KG1 (cell line): ENCODE results near the gene GPALPP1.
"Not testable (repeated sequence)": the region's sequence is repeated elsewhere in the genome, so short reads cannot be mapped to it uniquely, and the experiment has no call there.

ENCODE experiments used
- DNase-seq: peaks from one replicate; lab custom pipeline; 2025; lab: John Stamatoyannopoulos, UW

Gene GPALPP1

GRCh38 chr13:45007225-45007624 lies 17.9 kb downstream of the GPALPP1 start:
- no peak for DNase-seq

DNA sequence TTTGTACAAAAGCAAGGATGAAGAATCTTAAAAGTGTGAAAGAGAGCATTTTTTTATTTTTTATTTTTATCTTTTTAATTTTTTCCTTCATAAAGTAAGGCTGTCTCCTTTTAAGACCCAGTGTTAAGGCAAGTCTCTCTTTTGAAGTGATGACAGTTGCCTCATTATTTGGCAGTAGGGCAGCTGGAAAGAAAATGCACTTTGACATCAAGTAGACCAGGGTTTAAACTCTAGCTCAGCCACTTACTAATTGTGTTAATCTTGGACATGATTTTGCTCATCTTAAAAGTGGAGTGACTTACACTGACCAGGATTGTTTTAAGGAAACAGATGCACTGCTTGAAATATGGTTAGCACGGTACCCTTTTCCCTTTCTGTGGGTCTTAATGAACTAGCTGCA lies 18.5 kb downstream of the GPALPP1 start:
- no peak for DNase-seq

DNA sequence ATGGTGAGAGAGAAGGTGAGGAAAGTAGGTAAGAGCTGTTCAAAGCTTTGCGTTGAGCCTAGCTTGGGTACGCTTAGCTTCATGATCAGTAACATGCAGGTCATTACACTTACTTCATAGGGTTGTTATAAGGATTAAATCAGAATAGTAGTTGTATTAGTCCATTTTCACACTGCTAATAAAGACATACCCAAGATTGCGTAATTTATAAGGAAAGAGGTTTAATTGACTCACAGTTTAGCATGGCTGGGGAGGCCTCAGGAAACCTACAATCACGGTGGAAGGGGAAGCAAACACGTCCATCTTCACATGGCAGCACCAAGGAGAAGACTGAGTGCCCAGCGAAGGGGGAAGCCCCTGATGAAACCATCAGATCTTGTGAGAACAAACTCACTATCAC lies 21.9 kb downstream of the GPALPP1 start:
- DNase-seq: no peak

DNA sequence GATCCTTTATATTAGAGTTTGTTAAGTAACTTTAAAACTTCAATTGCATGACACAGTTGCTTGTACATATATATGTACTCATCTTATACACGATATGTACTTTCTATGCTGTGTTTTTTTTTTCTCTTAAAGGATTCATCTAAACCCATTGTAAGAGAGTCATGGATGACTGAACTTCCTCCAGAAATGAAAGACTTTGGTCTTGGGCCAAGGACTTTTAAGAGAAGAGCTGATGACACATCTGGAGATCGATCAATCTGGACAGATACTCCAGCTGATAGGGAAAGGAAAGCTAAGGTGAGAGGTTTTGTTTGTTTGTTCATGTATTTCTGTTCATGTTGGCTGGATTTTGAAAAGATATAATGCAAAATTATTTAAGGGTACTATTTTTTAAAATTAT lies 26.0 kb downstream of the GPALPP1 start:
- DNase-seq: no peak

DNA sequence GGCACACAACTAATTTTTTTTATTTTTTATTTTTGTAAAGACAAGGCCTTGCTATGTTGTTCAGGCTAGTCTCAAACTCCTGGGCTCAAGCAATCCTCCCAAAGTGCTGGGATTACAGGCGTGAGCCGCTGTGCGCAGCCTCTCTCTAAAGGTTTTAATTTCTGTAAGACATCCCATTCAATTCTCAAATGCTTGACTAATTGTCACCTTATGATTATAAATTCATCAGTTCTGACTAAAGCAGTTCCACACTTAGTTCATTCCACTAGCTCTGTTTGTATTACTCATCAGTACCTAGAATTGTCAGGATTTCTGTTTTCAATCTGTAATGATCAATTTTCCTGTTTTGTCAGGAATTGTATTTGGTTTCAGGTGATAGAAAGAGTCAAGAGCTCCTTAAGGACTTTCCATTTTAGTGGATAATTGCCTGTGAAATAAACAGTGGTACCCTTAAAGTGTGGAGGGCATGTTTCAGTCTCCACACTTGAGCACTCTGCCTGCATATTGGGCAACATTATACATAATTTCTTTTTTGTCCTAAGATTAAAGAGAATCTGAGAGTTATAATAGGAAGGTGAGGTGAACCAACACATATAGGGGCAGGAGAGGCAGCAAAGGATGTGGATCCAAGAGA lies 27.6 kb downstream of the GPALPP1 start:
- no peak for DNase-seq

DNA sequence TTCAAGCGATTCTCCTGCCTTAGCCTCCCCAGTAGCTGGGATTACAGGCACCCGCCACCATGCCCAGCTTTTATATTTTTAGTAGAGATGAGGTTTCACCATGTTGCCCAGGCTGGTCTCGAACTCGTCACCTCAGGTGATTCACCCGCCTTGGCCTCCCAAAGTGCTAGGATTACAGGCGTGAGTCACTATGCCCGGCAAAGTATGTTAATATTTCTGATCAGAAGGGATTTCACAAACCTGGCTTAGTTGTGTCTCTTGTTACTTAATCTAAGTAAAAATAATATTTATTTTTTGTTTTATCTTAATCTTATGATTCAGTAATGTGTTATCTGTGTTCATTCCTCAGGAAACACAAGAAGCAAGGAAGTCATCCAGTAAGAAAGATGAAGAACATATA lies 30.6 kb downstream of the GPALPP1 start:
- DNase-seq: not testable (repeated sequence)

- no peak for DNase-seq
Measured at GRCh38 chr13:45021250-45021649, 31.9 kb downstream of the GPALPP1 start.

GRCh38 chr13:45024847-45025246 lies 35.5 kb downstream of the GPALPP1 start:
- no peak for DNase-seq

DNA sequence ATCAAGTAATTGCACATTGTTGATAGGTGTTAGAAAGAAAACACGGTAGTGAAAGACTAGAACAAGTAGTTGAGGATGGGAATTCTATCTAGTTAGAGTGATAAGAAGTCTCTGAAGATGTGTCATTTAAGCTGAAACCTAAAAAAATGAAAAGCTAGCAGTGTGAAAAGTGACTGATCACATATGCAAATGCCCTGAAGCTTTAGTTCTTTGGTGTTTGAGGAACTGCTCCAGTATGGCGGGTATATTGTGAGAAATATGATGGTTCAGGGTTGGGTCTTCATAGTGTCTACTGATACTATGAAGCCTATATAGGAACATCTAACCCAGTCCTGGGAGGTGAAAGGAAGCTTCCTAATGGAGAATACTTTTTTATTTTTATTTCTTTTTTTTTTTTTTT lies 45.0 kb downstream of the GPALPP1 start:
- no peak for DNase-seq

DNA sequence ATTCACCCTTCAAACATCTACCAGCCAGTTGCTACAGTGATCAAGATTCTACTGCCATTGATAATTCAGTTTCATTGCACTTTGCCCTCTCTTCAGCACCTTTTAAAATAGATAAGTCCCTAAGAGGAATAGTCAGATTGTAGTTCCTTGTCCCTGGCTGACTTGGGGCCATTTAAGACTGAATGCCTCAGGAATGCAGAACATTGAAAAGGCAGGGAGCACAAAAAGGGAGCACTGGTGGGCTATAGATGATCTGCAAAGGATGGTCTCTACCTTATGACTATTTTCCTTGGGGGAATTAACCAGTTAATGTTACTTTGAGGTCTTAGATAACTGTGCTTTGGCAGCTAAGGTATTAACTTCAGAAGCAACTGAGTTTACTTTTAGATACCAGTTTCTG lies 46.9 kb downstream of the GPALPP1 start:
- no peak for DNase-seq

DNA sequence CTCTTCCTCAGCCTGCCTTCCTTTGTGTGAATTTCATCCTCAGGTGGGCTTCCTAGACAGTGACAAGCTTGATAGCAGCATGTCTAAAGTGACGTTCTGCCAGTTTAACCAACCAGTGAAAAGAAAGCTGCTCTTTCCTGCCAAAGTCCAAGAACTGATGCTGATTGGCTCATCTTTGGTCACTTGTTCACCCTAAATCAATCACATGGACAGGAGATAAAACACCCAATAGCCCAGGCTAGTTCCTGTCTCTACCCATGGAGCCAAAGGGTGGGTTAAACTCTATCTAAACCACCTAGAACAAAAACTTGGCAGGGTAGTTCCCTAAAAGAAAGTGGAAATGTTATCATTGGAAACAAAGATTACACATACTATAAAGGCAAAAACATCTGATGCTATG lies 50.8 kb downstream of the GPALPP1 start:
- no peak for DNase-seq

- DNase-seq: no peak
Measured at GRCh38 chr13:45040622-45041021, 51.3 kb downstream of the GPALPP1 start.

DNA sequence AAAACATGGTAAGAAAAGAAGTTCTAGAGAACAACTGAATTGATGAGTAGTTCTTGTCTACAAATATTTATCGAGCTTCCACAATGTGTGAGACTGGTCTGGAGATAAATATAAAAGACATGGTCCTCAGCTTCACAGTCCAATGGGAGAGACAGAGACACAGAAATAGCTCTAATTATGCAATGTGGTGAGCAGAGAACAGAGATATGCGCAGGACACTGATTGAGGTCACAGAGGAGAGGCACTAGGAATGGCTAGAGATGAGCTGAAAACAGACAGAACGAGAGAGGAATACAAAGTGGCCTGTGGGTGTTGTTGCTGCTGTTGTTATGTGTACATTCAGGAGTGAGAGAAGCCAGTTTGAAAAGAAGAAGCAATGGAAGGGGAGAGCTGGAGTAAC lies 53.2 kb downstream of the GPALPP1 start:
- DNase-seq: no peak

DNA sequence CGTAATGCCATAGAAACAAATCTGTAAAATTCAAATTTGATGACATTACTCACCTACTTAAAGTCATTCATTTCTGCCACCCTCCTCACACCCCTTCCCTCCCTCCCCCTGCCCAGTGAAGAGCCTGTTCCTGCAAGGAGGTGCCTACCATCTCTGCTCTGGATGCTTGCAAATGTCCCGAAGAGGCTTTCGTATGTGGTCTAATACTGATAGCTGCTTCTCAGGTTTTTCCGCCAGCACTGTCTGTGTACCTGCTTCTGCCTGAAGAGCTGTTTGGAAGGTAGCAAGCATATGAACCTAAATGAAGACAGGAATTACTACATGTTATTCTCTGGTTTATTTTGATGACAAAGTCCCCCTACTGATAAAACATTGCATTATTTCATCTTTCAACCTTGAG lies 57.1 kb downstream of the GPALPP1 start:
- DNase-seq: no peak

DNA sequence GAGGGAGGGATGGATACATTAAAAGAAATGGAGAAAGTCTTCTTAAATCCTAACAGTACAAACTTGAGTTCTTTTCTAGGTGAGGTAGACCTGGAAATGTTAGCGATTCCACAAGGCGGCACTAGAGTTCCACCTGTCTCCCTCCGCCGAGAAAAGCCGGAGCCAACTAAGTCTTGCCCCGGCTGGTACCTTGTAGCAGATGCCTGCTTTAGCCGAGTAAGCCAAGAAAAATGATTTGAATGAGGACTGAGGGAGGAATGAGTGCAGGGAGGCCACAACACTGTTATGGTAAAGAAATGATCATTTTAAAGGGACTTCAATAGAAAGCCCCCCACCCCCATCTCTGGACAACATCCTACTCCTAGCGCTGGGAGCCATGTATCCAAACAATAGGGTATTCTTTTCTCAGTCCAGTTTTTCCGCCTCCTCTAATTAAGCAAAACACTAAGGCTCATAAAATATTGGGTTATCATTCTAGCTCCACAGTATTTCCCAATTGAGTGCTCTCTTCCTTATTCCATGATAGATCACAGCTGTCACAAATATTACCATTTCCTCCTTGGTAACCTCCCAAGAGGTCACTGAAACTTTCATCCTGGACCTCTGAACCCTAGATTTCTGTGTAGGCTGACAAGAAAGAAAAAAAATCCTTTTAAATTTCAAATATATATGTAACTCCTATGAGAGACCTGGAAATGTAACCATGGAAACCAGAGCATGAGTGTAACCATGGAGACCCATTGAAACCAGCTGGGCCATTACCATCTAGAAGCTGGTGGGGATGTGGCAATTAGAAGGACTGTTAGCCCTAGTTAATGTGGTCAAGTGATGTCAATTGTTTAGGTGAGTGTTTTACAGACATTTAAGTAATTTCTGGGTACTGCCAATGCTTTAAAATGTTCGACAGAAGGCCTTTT lies 58.3 kb downstream of the GPALPP1 start:
- DNase-seq: peak; percentile 68

DNA sequence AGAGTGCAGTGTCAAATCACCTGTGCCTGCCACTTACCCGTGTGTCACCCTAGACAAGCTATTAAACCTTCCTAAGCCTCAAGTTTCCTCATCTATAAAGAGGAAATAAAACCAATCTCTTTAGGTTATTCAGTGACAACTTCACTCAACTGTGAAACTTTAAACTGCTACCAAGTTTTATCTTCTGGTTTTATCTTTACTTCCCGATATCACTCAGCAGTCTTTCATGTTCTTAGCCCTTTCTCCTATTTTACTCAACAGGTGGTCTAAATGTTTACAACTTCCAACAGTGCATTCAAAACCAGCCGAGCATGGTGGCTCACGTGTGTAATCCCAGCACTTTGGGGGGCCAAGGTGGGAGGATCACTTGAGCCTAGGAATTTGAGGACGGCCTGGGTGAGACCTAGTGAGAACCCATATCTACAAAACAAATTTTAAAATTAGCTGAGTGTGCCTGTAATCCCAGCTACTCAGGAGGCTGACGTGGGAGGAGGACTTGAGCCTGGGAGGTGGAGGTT lies 59.6 kb downstream of the GPALPP1 start:
- no peak for DNase-seq

- no peak for DNase-seq
Measured at GRCh38 chr13:45049478-45049877, 60.1 kb downstream of the GPALPP1 start.

GRCh38 chr13:45051315-45051714 lies 62.0 kb downstream of the GPALPP1 start:
- DNase-seq: no peak

DNA sequence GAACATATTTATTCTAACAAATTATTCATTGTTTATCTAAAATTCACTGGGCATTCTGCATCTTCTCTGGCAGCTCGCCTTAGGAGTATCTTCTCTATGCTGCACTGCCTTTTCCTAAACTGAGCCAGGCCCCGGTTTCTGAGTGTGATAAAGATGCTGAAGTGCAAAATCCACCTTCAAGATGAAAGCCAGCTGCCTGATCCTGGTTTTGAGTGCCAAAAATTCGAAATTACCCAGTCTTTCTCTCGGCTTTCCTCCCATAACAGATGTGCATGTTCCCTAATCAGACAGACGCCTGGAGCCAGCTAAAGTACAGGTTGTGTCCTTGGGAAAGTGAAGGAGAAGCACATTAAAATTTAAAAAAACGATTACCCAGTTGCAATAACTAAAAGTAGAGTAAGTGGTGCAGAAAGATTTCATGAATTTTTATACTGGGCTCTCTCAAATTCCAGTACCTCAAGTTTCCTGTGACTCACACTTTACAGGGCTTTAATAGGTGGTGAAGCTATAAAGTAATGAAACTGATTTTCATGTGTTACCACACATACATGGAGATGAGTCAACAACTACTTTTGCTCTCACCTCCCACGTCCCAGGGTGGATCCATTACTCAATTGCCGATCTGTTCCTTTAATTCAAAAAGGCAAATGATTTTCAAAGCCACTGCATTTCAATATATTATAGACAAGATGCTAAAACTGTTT lies 66.0 kb downstream of the GPALPP1 start:
- DNase-seq: no peak

DNA sequence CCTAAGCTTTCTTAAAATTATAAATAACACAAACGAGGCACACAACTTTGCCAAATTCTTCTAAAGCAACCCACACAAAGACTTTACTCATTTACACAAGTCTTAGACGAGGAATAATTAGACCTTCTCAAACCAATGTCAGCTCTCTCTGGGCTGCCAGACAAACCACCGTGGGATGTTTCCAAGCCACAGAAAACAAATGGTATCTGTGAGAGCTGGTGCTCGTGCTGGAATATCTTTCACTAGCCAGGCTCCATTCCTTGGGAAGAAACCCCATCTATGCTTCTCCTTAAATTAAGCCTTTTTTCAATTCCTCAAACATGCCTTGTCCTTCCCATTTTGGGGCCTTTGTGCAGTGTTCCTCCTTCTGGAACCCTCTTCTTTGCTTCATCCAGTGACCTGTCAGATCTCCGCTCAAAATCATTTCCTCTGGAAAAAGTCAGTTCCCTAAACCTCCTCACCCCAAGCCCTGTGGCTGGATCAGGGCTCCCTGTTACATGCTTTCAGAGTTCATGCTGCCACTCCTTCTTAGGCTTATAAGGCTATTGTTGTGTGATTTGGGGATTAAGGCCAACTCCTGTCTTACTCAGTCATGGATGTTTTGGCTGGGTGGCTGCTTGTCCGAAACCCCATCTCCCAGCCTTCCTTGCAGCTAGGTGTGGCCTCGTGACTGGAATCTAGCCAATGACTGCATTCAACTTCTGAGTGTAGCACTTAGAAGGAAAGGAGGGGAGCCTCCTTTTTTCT lies 66.7 kb downstream of the GPALPP1 start:
- DNase-seq: no peak

DNA sequence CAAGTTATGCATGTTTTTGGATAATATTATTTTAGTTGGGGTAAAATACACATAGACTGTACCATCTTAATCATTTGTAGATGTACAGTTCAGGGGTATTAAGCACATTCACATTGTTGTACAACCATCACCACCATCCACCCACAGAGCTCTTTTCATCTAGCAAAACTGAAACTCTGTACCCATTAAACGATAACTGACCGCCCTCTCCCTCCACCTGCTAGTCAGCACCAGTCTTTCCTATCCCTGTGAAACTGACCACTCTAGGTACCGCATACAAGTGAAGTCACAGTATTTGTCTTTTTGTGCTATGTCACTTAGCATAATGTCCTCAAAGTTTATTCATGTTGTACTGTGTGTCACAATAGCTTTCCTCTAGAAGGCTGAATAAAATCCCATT lies 70.7 kb downstream of the GPALPP1 start:
- no peak for DNase-seq

- DNase-seq: no peak
Measured at GRCh38 chr13:45063261-45063860, 74.0 kb downstream of the GPALPP1 start.
